ENCODE data around the gene TOE1. TPM values are rescaled to one million over a fixed set of nuclear protein-coding genes. Genes with fewer than 3 reads are reported as not detected.

TOE1 gene
- total RNA-seq, 1 donor from 2014 or later: 8.8 TPM

GRCh38 chr1:45325851-45326506 is 14.0 kb upstream of the TOE1 start:
- DNase-seq (ENCODE audit: low spot score) (no peak), ATAC-seq (peak; percentile 37)
- intact Hi-C loops (cut with DNase I): no loop called here

DNA sequence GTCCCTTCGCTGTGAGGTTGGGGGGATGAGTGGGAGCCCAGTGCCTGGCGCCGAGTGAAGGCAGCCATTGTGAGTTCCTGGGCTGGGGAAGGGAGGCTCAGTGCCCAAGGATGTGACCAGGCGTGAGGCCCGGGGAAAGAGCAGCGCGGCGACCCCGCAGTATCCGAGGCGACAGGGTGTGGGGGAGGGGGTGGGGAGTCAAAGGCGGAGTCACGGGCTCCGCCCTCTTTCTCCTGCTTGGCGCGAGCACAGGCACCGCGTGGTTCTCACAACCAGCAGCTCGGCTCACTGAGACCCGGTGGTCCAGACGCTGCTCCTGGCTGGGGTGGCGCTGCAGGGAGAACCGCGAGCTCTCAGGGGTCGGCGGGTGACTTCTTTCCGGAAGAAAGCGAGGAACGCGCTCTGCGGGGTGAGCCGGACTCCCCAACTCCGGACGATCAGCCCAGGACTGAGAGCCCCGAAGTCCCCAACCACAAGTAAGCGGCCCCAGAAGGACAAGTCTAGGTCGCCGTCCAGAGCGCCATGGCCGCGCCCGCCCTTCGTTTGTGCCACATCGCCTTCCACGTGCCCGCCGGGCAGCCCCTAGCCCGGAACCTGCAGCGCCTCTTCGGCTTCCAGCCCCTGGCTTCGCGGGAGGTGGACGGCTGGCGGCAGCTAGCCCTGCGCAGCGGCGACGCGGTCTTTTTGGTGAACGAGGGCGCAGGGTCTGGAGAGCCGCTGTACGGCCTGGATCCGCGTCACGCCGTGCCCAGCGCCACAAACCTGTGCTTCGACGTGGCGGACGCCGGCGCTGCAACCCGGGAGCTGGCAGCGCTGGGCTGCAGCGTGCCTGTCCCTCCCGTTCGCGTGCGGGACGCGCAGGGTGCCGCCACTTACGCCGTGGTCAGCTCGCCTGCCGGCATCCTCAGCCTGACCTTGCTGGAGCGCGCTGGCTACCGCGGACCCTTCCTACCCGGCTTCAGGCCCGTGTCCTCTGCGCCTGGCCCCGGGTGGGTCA is 13.0 kb upstream of the TOE1 start, which contains the start of gene HPDL:
Gene HPDL (plus strand): TSS at position 269 of the 997 bp plus-strand sequence. CDS start 254 bp downstream, at position 523.
- DNase-seq (ENCODE audit: low spot score): peak; percentile 84
- intact Hi-C loops (cut with DNase I): no loop called here
- ATAC-seq: peak; percentile 91

GRCh38 chr1:45327644-45328515 is 12.1 kb upstream of the TOE1 start:
- DNase-seq (ENCODE audit: low spot score) (no peak), ATAC-seq (no peak)
- intact Hi-C loops (cut with DNase I): no loop called here

GRCh38 chr1:45328680-45329079 is 11.3 kb upstream of the TOE1 start:
- ATAC-seq: no peak
- DNase-seq (ENCODE audit: low spot score): no peak
- intact Hi-C loops (cut with DNase I): no loop called here

DNA sequence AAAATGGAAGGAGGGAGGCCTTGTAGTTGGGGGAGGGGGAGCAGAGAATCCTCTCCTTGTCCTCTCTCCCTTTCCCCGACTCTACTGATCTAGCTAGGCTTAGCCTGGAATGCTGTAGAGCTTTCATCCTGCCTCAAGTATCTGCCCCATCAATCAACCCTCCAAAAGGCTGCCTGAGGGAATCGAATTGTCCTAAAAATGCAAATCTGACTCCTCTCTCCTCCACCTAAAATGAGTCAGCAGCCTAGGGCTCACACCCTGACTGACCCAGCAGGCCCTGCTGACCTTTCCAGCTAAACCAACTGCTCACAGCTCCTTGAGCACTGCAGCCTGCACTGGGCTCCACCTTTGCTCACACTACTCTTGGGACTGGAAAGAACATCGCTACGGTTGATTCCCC is 10.5 kb upstream of the TOE1 start:
- intact Hi-C loops (cut with DNase I): no loop called here
- ATAC-seq (no peak), DNase-seq (ENCODE audit: low spot score) (no peak)

- no peak for ATAC-seq
- no peak for DNase-seq (ENCODE audit: low spot score)
- intact Hi-C loops (cut with DNase I): no loop called here
Observed at GRCh38 chr1:45331436-45332345, 8.3 kb upstream of the TOE1 start.

DNA sequence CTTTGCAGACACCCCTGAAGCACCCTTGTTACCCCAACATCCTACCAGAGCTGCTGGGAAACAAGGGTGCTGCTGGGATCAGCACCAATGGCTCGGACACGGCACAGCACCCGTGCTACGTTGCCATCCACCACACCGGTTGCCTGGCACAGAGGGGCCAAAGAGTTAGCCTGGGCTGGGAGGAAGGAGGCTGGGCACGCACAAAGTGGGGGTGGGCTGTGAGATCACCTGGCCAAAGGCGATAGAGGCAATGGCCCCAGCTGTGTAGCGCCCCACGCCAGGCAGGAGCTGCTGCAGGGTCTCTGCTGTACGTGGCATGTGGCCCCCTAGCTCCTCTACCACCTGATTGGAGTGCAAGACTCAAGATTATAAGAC is 7.6 kb upstream of the TOE1 start:
- ATAC-seq (no peak), DNase-seq (ENCODE audit: low spot score) (no peak)
- intact Hi-C loops (cut with DNase I): no loop called here

- intact Hi-C loops (cut with DNase I): no loop called here
- peak; percentile 54 for ATAC-seq
- no peak for DNase-seq (ENCODE audit: low spot score)
Observed at GRCh38 chr1:45334308-45335245, 5.4 kb upstream of the TOE1 start.

GRCh38 chr1:45335855-45336324 is 4.1 kb upstream of the TOE1 start:
- intact Hi-C loops (cut with DNase I): no loop called here
- no peak for DNase-seq (ENCODE audit: low spot score)
- no peak for ATAC-seq

DNA sequence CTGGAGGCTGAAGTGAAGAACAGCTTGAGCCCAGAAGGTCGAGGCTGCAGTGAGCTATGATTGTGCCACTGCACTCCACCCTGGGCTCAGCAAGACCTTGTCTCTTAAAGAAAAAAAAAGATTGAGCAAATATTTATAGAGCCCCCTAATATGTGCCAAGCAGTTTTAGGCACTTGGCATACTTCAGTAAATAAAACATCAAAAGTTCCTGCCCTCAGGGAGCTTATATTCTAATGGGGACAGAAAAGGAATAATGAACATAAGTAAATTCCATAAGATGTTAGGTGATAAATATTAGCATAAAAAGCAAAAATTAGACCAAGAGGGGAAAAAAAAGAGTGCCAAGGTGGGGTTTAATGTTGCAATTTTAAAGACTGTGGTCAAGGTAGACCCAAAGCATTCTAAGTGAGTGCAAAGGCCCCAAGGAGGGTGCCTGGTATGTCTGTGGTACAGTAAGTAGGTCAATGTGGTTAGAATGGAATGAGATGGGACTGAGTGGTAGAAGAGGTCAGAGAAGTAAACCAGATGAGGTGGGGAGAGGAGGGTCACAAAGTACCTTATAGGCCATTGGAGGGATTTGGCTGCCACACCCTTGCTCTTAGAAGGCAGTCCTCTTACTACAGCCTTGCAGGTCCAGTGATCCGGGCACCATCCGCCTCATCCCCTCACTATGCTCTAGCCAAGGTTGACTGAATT is 2.2 kb upstream of the TOE1 start:
- no peak for ATAC-seq
- no peak for DNase-seq (ENCODE audit: low spot score)
- intact Hi-C loops (cut with DNase I): no loop called here

- DNase-seq (ENCODE audit: low spot score): no peak
- intact Hi-C loops (cut with DNase I): no loop called here
Observed at GRCh38 chr1:45340816-45341466, 971 bp downstream of the TOE1 start.

GRCh38 chr1:45344499-45344898 is 4.5 kb downstream of the TOE1 start:
- ATAC-seq: no peak
- no peak for DNase-seq (ENCODE audit: low spot score)
- intact Hi-C loops (cut with DNase I): no loop called here

More at GRCh38 chr1:45340816-45341466, 971 bp downstream of the TOE1 start:
- peak; percentile 1 for ATAC-seq

GRCh38 chr1:45345014-45345413 is 5.0 kb downstream of the TOE1 start:
- ATAC-seq: no peak
- DNase-seq (ENCODE audit: low spot score): no peak
- intact Hi-C loops (cut with DNase I): no loop called here

GRCh38 chr1:45346473-45346872 is 6.5 kb downstream of the TOE1 start:
- ATAC-seq (no peak), DNase-seq (ENCODE audit: low spot score) (no peak)
- intact Hi-C loops (cut with DNase I): no loop called here

- intact Hi-C loops (cut with DNase I): no loop called here
- no peak for DNase-seq (ENCODE audit: low spot score)
- no peak for ATAC-seq
Observed at GRCh38 chr1:45348020-45348419, 8.1 kb downstream of the TOE1 start.

- intact Hi-C loops (cut with DNase I): no loop called here
- DNase-seq (ENCODE audit: low spot score): no peak
- ATAC-seq: peak; percentile 54
Observed at GRCh38 chr1:45348609-45348965, 8.6 kb downstream of the TOE1 start.
